ENCODE data around the gene LMF2. TPM values are rescaled to one million over a fixed set of nuclear protein-coding genes. Genes with fewer than 3 reads are reported as not detected.
A peak's percentile ranks its signal among the peaks of the same experiment; 100 is the strongest.

The LMF2 gene
- total and polyA plus RNA-seq, 2 donors, result 23.5 to 90.2 TPM

DNA sequence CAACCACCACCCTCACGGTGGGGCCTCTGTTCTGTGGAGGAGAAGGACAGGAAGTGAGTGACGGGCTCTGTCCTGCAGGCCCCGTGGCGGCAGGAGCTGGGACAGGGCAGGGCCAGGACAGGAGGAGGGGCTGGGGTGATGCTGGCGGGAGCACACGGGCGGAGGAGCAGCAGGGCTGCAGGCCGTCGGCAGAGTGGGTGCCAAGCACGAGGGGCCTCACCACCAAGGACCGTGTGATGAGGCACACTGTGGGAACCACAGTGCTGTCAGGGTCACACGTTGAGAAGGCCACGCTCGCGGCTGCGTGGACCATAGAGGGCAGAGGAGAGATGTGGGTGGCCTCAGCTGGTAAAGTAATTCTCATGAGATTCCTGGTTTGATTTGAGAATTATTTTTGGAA, 9.4 kb upstream of the LMF2 start:
- Histone ChIP-seq H3K4me1 (ENCODE audit: control insufficient read depth in 2 of 2, insufficient read depth in 2 of 2, low read length in 2 of 2) (no peaks in the 10 kb centered on the region), H3K27me3 (ENCODE audit: control insufficient read depth in 2 of 2, insufficient read depth in 1 of 2, low read length in 1 of 2) (no peaks in the 10 kb centered on the region), H3K27ac (ENCODE audit: low read depth in 1 of 2, low read length in 1 of 2) (no peak overlapping the region), H3K4me3 (ENCODE audit: low read length in 2 of 2) (no peak overlapping the region), H3K9me3 (ENCODE audit: control insufficient read depth in 2 of 2, insufficient read depth in 1 of 2, low read length in 1 of 2) (no peaks in the 10 kb centered on the region), H3K36me3 (ENCODE audit: control insufficient read depth in 2 of 2, insufficient read depth in 2 of 2, low read length in 1 of 2) (peaks cover 59 to 65% of the 10 kb centered on the region in 2 donors)
- DNase-seq (ENCODE audit: low read depth in 6 of 9, low spot score in 9 of 9), result no peak
- WGBS, result 91% methylated on average over 16 of the region's 16 CpGs

DNA sequence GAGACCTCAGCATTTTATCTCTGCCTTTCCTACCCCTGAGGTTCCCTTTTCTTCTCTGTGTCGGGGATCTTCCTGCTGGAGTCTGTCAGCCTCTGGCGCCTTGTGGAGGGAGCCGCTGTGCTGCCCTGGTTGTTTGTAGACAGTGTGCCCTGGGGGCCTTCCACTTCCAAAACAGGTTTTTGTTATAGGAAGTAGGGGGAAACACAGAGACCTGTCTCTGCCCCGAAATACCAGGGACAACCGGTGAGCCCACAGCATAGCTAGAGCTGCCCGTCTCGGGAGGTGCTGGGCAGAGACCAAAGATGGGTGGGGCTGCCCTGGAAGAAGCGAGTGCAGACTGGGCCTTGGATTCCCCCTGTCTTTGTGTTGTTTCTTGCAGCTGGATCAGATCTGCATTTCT, 8.6 kb upstream of the LMF2 start:
- Histone ChIP-seq H3K36me3 (ENCODE audit: control insufficient read depth in 2 of 2, insufficient read depth in 2 of 2, low read length in 1 of 2) (peaks cover 54 to 57% of the 10 kb centered on the region in 2 donors), H3K9me3 (ENCODE audit: control insufficient read depth in 2 of 2, insufficient read depth in 1 of 2, low read length in 1 of 2) (no peaks in the 10 kb centered on the region), H3K4me1 (ENCODE audit: control insufficient read depth in 2 of 2, insufficient read depth in 2 of 2, low read length in 2 of 2) (no peaks in the 10 kb centered on the region), H3K27me3 (ENCODE audit: control insufficient read depth in 2 of 2, insufficient read depth in 1 of 2, low read length in 1 of 2) (no peaks in the 10 kb centered on the region), H3K4me3 (ENCODE audit: low read length in 2 of 2) (no peak overlapping the region), H3K27ac (ENCODE audit: low read depth in 1 of 2, low read length in 1 of 2) (no peak overlapping the region)
- DNase-seq (ENCODE audit: low read depth in 6 of 9, low spot score in 9 of 9), result no peak
- whole genome bisulfite sequencing, result 98% methylated on average over 8 of the region's 8 CpGs

DNA sequence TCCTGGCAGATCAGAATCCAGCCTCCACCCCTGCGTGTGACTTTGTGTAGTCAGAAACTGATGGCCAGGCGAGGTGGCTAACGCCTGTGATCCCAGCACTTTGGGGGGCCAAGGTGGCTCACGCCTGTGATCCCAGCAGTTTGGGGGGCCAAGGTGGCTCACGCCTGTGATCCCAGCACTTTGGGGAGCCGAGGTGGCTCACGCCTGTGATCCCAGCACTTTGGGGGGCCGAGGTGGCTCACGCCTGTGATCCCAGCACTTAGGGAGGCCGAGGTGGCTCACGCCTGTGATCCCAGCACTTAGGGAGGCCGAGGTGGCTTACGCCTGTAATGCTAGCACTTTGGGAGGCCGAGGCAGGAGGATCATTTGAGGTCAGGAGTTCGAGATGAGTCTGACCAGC, 5.7 kb upstream of the LMF2 start:
- Histone ChIP-seq H3K9me3 (ENCODE audit: control insufficient read depth in 2 of 2, insufficient read depth in 1 of 2, low read length in 1 of 2) (no peaks in the 10 kb centered on the region), H3K27me3 (ENCODE audit: control insufficient read depth in 2 of 2, insufficient read depth in 1 of 2, low read length in 1 of 2) (no peaks in the 10 kb centered on the region), H3K4me1 (ENCODE audit: control insufficient read depth in 2 of 2, insufficient read depth in 2 of 2, low read length in 2 of 2) (peaks cover 7 to 13% of the 10 kb centered on the region in 2 donors), H3K36me3 (ENCODE audit: control insufficient read depth in 2 of 2, insufficient read depth in 2 of 2, low read length in 1 of 2) (peaks cover 31 to 37% of the 10 kb centered on the region in 2 donors), H3K4me3 (ENCODE audit: low read length in 2 of 2) (no peak overlapping the region), H3K27ac (ENCODE audit: low read depth in 1 of 2, low read length in 1 of 2) (no peak overlapping the region)
- DNase-seq (ENCODE audit: low read depth in 6 of 9, low spot score in 9 of 9), result no peak
- 98% methylated on average over 15 of the region's 15 CpGs for WGBS

DNA sequence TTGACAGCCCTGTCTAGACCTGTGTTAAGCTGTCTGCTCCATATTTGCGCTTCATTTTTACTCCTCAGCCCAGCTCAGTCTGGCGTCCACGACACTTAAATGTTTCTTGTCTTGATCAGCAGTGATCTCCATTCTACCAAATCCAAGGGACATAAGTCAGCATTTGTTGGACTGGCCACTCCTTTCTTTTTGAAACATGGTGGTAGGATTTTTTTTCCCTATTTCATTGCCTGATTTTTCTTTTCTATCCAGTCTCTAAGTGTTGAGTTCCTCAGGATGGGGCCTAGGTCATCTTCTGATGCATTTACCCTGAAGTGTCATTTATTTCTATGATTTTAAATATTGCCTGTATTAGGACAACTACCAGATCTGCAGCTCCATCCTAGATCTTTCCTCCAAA, 1.4 kb upstream of the LMF2 start:
- H3K36me3 ChIP-seq (ENCODE audit: control insufficient read depth in 2 of 2, insufficient read depth in 2 of 2, low read length in 1 of 2), result peaks cover 19 to 24% of the 10 kb centered on the region in 2 donors
- H3K4me1 ChIP-seq (ENCODE audit: control insufficient read depth in 2 of 2, insufficient read depth in 2 of 2, low read length in 2 of 2), result peaks cover 17 to 26% of the 10 kb centered on the region in 2 donors
- H3K27ac ChIP-seq (ENCODE audit: low read depth in 1 of 2, low read length in 1 of 2), result peak overlapping the region; percentile 40 to 88
- H3K4me3 ChIP-seq (ENCODE audit: low read length in 2 of 2), result peak overlapping the region; percentile 72 to 96
- H3K9me3 ChIP-seq (ENCODE audit: control insufficient read depth in 2 of 2, insufficient read depth in 1 of 2, low read length in 1 of 2), result no peaks in the 10 kb centered on the region
- WGBS, result 39% methylated on average over 3 of the region's 3 CpGs
- no peak for DNase-seq (ENCODE audit: low read depth in 6 of 9, low spot score in 9 of 9)
- no peaks in the 10 kb centered on the region for H3K27me3 ChIP-seq (ENCODE audit: control insufficient read depth in 2 of 2, insufficient read depth in 1 of 2, low read length in 1 of 2)

DNA sequence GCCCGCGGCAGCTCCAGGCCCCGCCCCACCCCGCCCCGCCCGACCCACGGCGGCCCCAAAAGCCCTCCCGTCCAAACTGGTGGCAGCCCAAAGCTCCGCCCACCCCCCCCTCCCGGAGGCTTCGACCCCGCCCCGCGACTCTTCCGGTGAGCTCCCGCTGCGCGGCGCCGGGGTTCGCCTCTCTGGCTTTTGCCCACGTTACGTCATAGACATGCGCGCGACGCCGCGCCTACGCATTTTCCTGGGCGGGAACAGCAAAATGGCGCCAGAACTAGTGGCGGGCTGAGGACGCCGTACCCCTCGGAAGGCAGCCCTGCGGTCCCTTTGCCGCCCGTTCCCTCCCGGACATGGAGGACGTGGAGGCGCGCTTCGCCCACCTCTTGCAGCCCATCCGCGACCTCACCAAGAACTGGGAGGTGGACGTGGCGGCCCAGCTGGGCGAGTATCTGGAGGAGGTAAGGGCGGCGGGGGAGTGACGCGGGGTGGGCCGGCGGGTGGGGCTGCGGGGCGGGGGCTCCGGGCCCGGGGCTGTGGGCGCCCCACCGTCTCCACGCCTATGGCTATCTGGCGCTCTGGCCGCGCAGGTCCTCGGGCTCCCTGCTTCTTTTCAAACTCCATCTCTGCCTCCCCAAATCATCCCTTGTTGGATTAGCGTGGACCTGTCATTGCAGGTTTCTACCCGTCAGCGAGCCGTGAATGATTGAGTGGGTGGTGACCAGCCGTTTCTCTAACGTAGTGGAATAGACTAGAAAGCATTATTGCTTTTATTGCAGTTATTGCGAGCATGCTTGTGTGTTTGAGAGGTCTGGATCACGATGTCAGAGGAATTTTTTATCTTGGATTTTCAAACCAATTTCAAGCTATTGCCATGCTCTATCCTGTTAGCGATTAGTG, 736 bp upstream of the LMF2 start, which contains the start of gene NCAPH2:
Gene NCAPH2, plus strand, starts transcription at position 234 of the 894 bp plus-strand sequence. Its CDS starts 114 bp downstream, at position 348.
- Histone ChIP-seq H3K36me3 (ENCODE audit: control insufficient read depth in 2 of 2, insufficient read depth in 2 of 2, low read length in 1 of 2) (peaks cover 22 to 30% of the 10 kb centered on the region in 2 donors), H3K27ac (ENCODE audit: low read depth in 1 of 2, low read length in 1 of 2) (peak within 1 kb of the TSS; percentile 88 to 98), H3K4me3 (ENCODE audit: low read length in 2 of 2) (peak within 1 kb of the TSS; percentile 92 to 96), H3K9me3 (ENCODE audit: control insufficient read depth in 2 of 2, insufficient read depth in 1 of 2, low read length in 1 of 2) (no peaks in the 10 kb centered on the region), H3K27me3 (ENCODE audit: control insufficient read depth in 2 of 2, insufficient read depth in 1 of 2, low read length in 1 of 2) (no peaks in the 10 kb centered on the region), H3K4me1 (ENCODE audit: control insufficient read depth in 2 of 2, insufficient read depth in 2 of 2, low read length in 2 of 2) (peaks cover 17 to 26% of the 10 kb centered on the region in 2 donors)
- under 1% methylated on average over 76 of the region's 76 CpGs for WGBS
- peak; percentile 96 to 100 (median 98) for DNase-seq (ENCODE audit: low read depth in 6 of 9, low spot score in 9 of 9)

DNA sequence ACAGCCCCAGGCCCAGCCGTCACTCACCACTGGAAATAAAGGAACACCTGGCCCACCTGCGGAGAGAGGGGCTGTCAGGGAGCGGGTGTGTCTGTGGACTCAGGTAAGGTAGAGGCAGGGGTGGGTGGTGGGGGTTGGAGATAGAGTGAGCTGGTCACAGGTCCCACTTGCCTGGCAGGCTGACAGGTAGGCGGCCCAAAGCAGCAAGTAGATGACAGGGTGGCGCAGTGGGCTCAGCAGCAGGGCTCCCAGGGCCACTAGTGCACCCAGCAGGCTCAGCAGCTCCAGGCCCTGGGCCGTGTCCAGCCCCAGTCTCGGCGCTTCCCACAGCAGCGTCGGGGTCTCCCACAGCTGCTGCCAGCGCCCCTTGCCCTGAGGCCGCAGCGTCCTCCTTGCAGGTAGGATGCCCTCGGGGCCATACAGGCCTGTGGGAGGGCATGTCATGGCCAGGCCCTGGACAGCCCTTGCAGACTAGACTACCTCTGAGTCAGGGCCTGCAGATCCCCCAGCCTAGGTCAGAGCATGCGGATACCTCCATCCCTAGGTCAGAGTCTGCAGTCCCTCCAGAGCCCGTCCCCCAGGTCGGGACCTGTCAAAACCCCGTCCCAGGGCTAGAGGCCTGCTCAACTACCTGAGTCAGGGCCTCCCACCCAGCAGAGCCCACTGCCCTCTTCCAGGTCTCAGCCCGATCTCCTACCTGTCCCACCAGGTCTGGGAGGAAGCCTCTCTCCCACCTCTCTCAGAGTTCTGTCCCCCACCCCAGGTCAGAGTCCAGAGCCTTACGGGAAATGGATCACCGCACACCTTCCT, 686 bp downstream of the LMF2 start:
- Histone ChIP-seq H3K9me3 (ENCODE audit: control insufficient read depth in 2 of 2, insufficient read depth in 1 of 2, low read length in 1 of 2) (no peaks in the 10 kb centered on the region), H3K4me3 (ENCODE audit: low read length in 2 of 2) (peak overlapping the region; percentile 92 to 96), H3K27ac (ENCODE audit: low read depth in 1 of 2, low read length in 1 of 2) (peak overlapping the region; percentile 81 to 92), H3K27me3 (ENCODE audit: control insufficient read depth in 2 of 2, insufficient read depth in 1 of 2, low read length in 1 of 2) (no peaks in the 10 kb centered on the region), H3K36me3 (ENCODE audit: control insufficient read depth in 2 of 2, insufficient read depth in 2 of 2, low read length in 1 of 2) (peaks cover 21 to 44% of the 10 kb centered on the region in 2 donors), H3K4me1 (ENCODE audit: control insufficient read depth in 2 of 2, insufficient read depth in 2 of 2, low read length in 2 of 2) (peaks cover 17 to 26% of the 10 kb centered on the region in 2 donors)
- DNase-seq (ENCODE audit: low read depth in 6 of 9, low spot score in 9 of 9), result no peak
- 59% methylated on average over 21 of the region's 21 CpGs for WGBS

DNA sequence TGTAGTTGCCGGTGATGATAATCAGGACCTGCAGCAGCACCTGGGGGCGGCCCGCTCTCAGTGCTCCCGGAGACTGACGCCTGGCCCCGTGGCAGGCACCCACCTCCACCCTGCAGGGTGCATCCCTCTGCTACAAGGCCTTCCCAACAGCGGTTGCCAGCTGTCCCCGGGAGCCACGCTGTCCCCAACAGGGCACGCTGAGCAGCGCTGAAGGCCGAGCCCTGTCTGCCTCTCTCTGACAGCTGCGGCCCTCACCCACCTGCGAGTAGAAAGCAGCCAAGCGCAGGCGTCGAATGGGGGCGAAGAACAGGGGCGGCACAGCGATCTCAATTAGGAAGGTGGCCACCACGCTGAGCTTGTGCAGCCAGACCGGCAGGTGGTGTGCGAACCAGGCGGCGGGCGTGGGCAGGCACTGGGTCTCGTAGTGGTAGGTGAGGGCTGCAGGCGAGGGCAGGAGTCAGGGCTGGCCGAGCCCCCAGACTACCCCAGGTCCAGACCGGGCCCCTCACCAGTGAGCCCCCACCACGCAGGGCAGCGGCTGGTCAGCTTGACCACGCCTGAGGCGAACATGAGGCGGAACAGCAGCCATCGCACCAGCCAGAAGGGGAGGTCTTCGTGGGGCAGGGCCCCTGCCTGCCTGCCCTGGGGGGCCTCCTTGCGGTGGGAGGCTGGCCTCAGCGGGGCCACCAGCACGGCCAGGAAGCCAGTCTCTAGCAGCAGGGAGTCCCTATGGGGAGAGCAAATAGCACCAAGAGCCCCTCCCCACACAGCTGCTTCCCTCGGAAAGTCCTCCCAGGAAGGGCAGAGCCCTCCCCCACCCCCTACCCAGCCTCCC, 1.5 kb downstream of the LMF2 start:
- peaks cover 17 to 26% of the 10 kb centered on the region in 2 donors for H3K4me1 ChIP-seq (ENCODE audit: control insufficient read depth in 2 of 2, insufficient read depth in 2 of 2, low read length in 2 of 2)
- H3K27me3 ChIP-seq (ENCODE audit: control insufficient read depth in 2 of 2, insufficient read depth in 1 of 2, low read length in 1 of 2), result no peaks in the 10 kb centered on the region
- H3K4me3 ChIP-seq (ENCODE audit: low read length in 2 of 2), result peak overlapping the region; percentile 92 to 96
- DNase-seq (ENCODE audit: low read depth in 6 of 9, low spot score in 9 of 9), result no peak
- H3K9me3 ChIP-seq (ENCODE audit: control insufficient read depth in 2 of 2, insufficient read depth in 1 of 2, low read length in 1 of 2), result no peaks in the 10 kb centered on the region
- no peak overlapping the region for H3K27ac ChIP-seq (ENCODE audit: low read depth in 1 of 2, low read length in 1 of 2)
- 95% methylated on average over 41 of the region's 41 CpGs for WGBS
- H3K36me3 ChIP-seq (ENCODE audit: control insufficient read depth in 2 of 2, insufficient read depth in 2 of 2, low read length in 1 of 2), result peaks cover 21 to 44% of the 10 kb centered on the region in 2 donors

DNA sequence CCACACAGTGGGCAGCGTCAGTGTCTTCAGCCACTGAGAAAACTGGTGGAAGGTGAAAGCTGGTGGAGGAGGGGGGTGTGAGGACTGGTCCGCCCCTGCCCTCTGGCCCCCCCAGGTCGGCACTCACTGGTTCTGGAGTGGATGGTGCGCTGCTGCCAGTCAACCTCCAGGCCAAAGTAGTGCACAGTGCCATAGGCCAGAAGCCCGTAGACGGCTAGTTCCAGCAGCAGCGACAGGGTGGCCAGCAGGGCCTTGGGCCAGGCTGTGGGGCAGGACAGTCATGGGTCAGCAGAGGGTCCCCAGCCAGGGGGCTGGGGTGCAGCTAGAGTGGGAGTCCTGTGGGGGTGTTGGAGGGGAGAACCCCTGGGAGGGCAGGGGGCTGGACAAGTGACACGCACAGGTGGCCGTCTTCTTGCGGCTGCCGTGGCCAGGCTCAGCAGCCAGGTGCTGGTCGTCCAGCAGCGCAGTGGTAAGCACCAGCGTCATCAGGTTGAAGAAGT, 2.2 kb downstream of the LMF2 start:
- Histone ChIP-seq H3K36me3 (ENCODE audit: control insufficient read depth in 2 of 2, insufficient read depth in 2 of 2, low read length in 1 of 2) (peaks cover 21 to 41% of the 10 kb centered on the region in 2 donors), H3K4me3 (ENCODE audit: low read length in 2 of 2) (no peak overlapping the region), H3K27me3 (ENCODE audit: control insufficient read depth in 2 of 2, insufficient read depth in 1 of 2, low read length in 1 of 2) (no peaks in the 10 kb centered on the region), H3K4me1 (ENCODE audit: control insufficient read depth in 2 of 2, insufficient read depth in 2 of 2, low read length in 2 of 2) (peaks cover 17 to 26% of the 10 kb centered on the region in 2 donors), H3K27ac (ENCODE audit: low read depth in 1 of 2, low read length in 1 of 2) (no peak overlapping the region), H3K9me3 (ENCODE audit: control insufficient read depth in 2 of 2, insufficient read depth in 1 of 2, low read length in 1 of 2) (no peaks in the 10 kb centered on the region)
- DNase-seq (ENCODE audit: low read depth in 6 of 9, low spot score in 9 of 9), result no peak
- 94% methylated on average over 14 of the region's 14 CpGs for WGBS
